Endometrial microvascular endothelial cells (primary cell): Measurements from ENCODE around the gene KRTAP19-7. TPM values are rescaled to one million over a fixed set of nuclear protein-coding genes. Genes with fewer than 3 reads are reported as not detected.

Experiments
- in situ Hi-C: cut with HindIII; loops from 2 replicates; pipeline ENCODE4 v1.10.0; 2017; ENCODE audit warnings: low sequenced_read_pairs, low pct_unique_long_range_greater_than_20kb; ENCODE audit errors: inconsistent ontology term
- total RNA-seq: library from RNA; depleted of rRNA; stranded (reverse); fragments of >200 nt; gene quantifications from one replicate; pipeline ENCODE4 v1.2.3, GENCODE V29; 2015; ENCODE audit errors: inconsistent ontology term

The KRTAP19-7 gene, protein sequence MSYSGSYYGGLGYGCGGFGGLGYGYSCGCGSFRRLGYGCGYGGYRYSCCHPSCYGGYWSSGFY
- total RNA-seq: not detected

DNA sequence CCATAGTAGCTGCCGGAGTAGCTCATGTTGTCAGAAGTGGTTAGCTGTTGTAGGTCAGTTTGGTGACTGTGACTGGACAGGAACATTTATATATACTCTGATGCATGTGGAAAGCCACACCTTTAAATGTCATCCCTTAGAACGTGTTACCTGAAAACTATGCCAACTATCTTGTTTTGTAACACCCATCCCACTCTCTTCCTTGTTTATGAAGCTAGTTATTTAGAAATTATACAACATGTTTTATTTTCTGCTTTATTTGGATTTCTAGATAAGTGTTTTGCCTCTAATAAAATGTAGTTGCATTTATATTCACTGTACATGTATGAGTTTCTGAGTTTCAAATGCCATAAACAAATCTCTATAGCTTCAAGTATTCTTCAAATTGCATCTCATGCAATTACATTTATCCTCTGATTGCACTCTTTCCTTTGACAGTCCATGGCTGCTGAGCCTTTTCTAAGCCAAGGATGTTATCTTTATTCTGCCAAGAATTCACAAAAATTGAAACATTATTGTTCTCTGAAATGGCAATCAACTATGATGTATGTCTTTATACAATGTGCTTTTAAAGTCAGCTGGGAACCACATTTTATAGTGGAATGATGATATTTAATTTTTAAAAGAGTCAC is at the start of gene KRTAP19-7:
TSS of gene KRTAP19-7 (minus strand) at position 51 of the 632 bp plus-strand sequence. CDS start at position 26, 25 bp downstream.
- in situ Hi-C loops: no loop called here

DNA sequence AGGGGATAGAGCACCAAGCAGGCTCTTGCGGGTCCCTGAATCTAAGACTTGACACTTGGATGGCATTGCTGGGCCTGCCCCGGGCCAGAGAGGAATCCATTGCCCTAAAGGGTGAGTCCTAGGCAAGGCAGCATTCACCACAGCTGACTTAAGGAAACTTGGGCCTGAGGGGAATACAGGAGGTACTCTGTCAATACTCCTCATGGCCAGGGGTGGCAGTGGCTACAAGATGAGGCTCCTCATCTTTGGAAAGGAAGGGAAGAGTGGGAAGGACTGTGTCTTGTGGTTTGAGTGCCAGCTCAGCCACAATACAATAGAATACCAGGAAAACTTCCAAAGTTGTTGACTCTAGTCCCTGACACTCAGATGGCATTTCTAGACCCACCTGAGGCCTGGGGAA is 44.9 kb upstream of the KRTAP19-7 start:
- in situ Hi-C loops: no loop called here

DNA sequence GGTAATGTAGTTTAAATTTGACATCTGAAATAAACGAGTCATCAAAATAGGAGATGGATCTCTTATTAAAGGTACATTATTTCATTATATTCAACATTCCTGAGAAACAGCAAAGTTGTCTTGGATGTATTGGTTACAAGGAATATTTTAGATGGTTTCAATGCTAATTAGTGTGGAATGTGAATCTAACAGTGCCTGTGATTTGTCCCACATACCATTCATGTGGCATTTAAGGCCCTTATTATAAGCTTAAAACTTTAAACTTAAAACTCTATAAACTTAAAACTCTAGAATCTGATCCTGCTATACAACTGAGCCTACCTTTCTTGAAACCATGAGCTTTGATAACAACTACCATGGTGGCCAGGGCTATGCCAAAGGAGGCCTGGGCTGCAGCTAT is 39.7 kb upstream of the KRTAP19-7 start, which contains the start of gene KRTAP22-1:
TSS of gene KRTAP22-1 (plus strand) at position 301 of the 400 bp plus-strand sequence.
- in situ Hi-C loops: no loop called here

DNA sequence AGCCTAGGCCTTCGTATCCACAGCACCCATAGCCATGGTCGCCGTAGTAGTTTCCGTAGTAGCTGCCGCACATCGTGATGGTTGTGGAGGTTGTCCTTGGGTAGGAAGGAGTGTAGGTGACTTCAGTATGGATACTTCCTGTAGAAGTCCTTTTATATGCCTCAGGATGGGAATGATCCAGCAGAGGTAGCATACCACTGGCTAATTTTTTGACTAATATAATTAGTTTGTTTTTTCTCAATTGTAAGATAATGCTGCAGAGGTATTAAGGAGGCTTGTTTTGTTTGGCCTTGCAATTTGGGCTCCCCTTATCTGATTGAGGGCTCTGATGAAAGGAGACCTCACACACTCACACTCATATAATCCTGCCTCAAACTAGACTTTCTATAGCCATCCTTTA is 37.7 kb upstream of the KRTAP19-7 start, which contains the start of gene KRTAP6-2:
TSS of gene KRTAP6-2 (minus strand) at position 101 of the 400 bp plus-strand sequence. CDS start at position 73, 28 bp downstream.
- in situ Hi-C loops: no loop called here

DNA sequence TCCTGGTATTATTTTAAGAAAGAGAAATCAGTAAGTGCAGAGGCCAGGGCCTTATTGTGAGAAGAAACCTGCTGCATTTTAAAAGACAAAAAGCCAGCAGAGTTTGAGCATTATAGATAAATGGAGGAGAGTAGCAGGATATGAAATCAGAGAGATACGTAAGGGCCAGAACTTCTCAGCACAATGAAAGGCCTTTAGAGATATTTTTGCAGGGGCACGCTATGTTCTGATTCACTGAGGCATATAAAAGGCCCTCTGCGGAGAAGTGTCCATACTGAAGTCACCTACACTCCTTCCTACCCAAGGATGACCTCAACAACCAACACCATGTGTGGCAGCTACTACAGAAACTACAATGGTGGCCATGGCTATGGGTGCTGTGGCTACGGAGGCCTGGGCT is 31.0 kb upstream of the KRTAP19-7 start, which contains the start of gene KRTAP6-3:
TSS of gene KRTAP6-3 (plus strand) at position 301 of the 400 bp plus-strand sequence. CDS start at position 307, 6 bp downstream.
- in situ Hi-C loops: no loop called here

DNA sequence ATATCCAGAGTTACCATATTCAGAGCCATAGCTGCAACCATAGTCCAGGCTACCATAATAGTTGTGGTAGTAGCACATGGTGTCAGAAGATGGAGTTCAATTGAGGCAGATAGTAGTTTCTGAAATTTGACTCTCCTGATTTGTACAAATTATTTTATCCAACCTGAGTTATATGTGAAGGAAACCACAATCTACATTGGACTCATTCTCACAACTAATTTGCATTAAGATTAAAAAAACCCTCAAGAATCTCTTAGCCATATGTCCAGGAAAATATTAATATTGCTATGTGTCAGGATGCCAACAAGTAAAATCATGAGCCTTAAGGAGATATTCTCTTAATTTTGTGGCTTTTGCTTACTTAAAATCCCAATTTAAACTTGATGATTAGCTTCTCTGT is 29.2 kb upstream of the KRTAP19-7 start, which contains the start of gene KRTAP22-2:
TSS of gene KRTAP22-2 (minus strand) at position 101 of the 400 bp plus-strand sequence.
- in situ Hi-C loops: no loop called here

DNA sequence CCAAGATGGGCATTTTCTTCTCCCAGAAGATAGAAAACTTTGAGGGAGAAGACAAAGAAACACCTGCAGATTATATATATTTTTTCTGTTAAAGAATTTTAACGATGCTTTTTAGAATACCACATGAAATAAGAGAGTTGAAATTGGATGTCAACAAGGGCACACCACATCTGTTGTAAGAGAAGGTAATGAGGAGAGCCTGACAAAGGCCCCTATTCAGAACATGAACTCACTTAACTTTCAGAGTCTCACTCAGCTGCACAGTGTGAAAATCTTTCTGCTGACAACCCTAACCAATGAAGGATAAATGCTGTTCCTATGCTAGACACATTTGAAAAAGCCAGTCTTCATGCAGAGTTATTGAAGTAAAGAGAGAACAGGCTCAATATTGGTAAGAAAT is 21.8 kb upstream of the KRTAP19-7 start:
- in situ Hi-C loops: no loop called here

DNA sequence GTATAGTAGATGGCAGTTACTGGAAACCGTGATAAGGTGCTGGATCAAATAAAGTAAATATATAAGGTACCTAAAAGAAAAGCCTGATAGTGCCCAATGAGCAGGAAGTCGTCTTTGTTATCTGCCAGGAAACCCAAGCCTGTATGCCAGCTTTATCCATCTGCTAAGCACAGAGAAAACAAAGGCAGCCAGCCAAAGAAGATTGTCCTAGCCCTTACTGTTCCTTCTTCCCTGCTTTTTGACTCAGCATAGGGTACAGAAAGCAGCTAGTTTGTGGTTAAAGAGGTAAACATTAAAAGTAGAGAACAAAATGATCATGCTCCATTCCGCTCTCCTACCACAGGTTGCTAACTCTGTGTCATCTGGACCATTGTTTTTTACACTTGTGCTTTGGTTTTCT is 19.0 kb upstream of the KRTAP19-7 start:
- in situ Hi-C loops: no loop called here

DNA sequence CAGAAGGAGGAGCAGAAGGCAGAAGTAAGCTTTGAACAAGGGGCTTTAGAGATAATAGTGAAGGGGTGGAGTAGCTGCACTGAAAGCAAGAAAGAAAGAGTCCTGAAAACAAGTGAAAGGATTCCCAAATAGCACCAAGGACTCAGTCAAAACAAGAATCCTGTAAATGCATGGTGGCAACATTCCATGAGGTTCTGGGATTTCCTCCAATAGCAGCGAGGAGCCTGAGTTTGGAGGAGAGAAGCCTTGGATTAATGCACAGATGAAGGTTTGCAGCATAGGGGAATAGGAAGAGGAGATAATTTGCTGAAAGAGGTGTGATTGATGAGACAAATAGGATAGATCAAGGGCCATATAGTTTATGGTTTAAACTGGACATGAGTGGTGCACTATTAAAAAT is 18.2 kb upstream of the KRTAP19-7 start:
- in situ Hi-C loops: no loop called here

DNA sequence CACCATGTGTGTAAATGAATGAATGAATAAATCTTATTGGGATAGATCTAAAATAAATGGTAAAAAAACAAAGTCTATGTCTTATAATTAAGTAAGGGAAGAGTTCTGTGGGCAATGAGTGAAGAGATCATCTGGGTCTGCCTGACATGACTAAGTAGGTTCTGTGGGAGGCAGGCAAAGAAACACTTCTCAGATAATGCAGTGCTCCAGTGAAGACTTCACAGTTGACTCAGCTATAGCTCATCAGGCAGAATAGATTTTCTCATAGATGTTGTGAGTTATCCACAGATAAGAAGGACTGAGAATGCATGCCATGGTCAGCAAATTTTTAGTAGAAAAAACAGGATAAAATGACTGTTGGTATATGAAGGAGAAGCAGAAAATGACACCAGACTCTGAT is 16.7 kb upstream of the KRTAP19-7 start:
- in situ Hi-C loops: no loop called here

DNA sequence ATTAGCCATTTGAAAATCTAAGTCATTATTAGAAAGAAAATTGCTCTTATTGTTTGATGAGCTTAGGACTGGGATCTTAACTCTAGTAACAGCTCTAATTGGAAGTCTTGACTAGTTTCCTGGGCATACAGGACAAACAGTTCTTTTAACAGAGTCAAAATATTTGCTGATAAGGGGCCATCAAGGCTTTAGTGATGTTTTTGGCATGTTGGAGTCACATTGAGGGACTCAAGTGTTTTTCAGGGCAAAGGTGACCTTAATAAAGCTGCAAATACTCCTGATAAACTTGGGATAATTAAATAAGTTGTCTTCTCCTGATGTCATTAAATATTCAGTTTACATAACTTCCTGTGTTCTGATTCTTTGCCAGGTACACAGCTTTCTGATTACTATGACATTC is 6.5 kb upstream of the KRTAP19-7 start:
- in situ Hi-C loops: no loop called here

DNA sequence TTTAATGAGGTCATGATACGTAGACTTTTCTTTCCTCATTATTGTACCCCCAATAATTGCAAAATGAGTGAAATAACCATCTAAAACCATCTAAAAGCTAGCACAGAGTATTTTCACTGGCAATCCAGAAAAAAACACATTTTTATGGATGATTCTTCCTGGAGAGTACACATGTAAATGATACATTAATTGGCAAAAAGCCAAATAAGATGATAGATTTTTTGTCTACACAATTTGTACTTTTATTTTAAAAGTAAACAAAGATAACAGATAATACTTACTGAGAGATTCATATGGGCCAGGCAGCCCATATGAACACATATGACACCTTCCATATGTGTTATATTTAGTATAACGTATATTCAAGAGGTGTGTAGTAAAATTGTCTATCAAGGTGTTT is 2.5 kb upstream of the KRTAP19-7 start:
- in situ Hi-C loops: no loop called here

DNA sequence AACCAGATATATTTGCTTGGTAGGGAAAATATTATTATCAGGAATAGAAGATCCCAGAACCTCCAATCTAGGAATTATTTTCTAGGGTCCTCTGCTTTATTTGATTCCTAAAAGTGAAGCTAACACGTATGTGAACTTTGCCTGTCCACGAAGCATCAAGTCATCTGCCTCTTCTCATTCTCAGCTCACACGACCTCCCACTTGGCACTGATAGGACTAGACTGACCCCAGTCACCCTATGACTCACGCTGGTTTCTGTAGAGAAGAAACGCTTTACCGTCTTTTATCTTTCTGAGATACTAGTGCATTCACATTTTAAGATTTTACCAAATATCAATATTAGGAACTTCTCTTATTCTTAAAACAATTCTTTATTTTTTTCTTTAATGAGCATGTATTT is 2.0 kb upstream of the KRTAP19-7 start:
- in situ Hi-C loops: no loop called here

DNA sequence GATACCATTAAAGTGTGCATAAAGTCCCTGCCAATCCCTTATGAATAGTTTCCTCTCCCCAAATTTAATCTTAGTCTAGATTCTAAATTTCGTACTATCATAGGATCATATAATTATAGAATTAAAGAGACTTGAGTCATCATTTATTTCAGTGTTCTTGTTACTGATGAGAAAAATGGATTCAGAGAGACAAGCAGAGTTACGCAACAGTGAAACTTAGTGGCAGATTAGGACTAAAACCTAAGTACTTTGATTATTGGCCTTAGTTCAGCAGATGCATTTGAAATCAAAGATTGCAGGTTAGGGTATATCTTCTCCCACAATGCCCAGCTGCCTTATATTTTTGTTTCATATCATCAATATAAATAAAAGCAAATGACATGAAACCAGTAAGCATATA is 843 bp upstream of the KRTAP19-7 start:
- in situ Hi-C loops: no loop called here

DNA sequence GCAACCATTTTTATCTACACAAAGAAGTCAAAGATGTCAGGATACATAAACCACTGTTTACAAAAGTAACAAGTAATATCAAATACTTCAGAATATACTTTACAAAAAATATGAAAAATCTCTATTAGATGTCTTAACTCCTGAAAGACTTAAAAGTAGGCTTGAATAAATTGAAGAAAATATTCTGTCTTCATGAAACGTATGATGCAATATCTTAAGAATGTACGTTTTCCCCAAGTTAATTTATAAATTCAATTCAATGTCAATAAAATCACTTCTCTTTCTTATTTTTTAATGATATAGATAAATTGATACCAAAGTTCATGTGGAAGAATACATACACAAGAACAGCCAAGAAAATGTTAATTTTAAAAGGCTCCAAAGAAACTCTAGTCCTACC is 6.0 kb downstream of the KRTAP19-7 start:
- in situ Hi-C loops: no loop called here

DNA sequence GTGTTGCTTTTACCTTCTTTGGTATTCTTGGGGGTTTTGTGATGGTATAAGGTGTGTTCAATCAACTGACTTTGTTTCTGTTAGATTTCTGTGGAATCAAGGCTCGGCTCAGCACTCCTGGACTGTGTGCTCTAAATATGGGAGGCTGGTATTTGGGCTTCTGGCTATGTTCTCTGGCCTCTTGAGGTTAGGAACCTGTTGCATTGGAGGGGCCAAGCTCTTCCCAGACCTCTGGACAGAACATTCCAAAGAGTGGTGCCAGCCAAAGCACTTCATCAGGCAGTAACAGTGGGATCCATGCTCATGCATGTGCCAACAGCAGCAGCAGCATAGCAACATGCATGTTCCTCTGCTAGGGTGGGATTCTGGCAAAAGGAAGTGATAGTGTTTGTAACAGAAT is 8.3 kb downstream of the KRTAP19-7 start:
- in situ Hi-C loops: no loop called here

DNA sequence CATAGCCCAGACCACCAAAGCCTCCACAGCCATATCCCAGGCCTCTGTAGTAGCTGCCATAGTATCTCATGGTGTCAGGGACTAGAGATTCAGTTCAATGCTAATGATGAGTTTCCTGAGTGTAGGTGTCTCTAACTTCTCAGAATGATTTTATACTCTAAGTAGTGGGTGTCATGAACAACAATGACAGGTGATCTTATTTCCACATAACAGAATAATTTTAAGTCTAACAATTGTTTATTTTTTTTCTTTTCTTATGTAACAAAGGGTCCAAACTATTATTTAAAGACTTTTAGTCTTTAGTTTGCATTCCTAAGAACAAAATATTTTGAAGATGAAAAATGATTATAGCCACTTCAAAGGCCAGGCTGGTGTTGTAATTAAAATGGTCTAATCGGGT is 19.4 kb downstream of the KRTAP19-7 start, which contains the start of gene KRTAP19-6:
TSS of gene KRTAP19-6 (minus strand) at position 101 of the 400 bp plus-strand sequence. CDS start at position 70, 31 bp downstream.
- in situ Hi-C loops: no loop called here

DNA sequence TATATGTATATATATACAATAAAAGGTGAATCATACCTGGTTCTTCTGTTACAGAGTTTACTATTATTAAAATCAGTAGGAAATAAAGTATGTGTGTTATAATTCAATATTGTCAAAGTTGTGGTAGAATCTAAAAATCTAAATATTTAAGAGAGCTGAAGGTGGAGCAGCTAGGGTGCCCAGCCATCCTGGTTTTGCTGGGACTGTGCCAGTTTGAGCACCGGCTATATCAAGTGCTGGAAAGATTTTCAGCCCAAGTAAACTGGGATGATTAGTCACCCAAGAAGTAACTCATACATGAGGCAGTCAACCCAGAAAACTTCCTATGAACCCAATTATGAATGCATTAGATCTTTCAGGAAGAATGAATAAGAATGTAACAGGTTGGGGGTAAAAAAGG is 42.2 kb downstream of the KRTAP19-7 start:
- in situ Hi-C loops: no loop called here

DNA sequence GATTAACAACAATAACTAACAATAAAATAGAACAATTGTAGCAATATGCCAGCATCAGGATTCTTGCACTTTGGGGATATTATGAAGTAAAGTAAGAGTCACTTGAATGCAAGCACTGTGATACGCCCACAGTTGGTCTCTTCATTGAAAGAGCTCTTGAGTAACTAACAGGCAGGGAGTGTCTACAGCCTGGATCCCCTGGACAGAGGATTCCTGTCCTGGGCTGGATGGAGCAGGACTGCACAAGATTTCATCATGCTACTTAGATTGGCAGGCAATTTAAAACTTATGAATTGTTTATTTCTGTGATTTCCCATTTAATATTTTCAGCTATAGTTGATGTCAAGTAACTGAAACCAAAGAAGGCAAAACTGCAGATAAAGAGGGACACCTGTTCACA is 45.4 kb downstream of the KRTAP19-7 start:
- in situ Hi-C loops: no loop called here
